Measurements from ENCODE around the gene STAC3.

Gene STAC3

DNA sequence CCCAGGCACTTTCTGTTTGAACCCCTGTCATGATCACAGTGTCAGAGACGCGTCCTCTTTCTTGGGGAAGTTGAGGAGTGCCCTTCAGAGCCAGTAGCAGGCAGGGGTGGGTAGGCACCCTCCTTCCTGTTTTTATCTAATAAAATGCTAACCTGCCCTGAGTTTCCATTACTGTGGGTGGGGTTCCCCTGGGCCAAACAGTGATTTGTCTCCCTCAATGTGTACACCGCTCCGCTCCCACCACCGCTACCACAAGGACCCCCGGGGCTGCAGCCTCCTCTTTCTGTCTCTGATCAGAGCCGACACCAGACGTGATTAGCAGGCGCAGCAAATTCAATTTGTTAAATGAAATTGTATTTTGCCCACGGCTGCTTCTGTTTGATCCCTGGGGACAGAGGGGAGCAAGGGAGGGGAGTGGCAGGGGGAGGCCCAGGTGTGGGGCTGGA lies 16.4 kb downstream of the STAC3 start:
- H3K27ac ChIP-seq (ENCODE audit: low read depth, low read length), result no peak overlapping the region
- H3K9me3 ChIP-seq (ENCODE audit: control insufficient read depth, insufficient read depth, low read depth, low read length), result no peaks in the 10 kb centered on the region
- H3K27me3 ChIP-seq (ENCODE audit: control insufficient read depth, insufficient read depth, low read length), result peaks cover 55% of the 10 kb centered on the region
- peaks cover 38% of the 10 kb centered on the region for H3K4me1 ChIP-seq (ENCODE audit: control insufficient read depth, insufficient read depth, low read length)
- H3K9ac ChIP-seq (ENCODE audit: low read length), result no peak overlapping the region
- no peak overlapping the region for H3K4me3 ChIP-seq (ENCODE audit: low read depth, low read length)
- H3K36me3 ChIP-seq (ENCODE audit: control insufficient read depth, insufficient read depth, low read length), result peaks cover 42% of the 10 kb centered on the region

DNA sequence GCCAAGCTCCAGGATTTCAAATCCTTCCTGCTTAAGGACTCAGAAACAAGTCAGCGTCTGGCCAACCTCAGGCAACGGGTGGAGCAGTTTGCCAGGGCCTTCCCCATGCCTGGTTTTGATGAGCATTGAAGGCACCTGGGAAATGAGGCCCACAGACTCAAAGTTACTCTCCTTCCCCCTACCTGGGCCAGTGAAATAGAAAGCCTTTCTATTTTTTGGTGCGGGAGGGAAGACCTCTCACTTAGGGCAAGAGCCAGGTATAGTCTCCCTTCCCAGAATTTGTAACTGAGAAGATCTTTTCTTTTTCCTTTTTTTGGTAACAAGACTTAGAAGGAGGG lies 16.8 kb downstream of the STAC3 start:
- peaks cover 42% of the 10 kb centered on the region for H3K36me3 ChIP-seq (ENCODE audit: control insufficient read depth, insufficient read depth, low read length)
- peaks cover 36% of the 10 kb centered on the region for H3K4me1 ChIP-seq (ENCODE audit: control insufficient read depth, insufficient read depth, low read length)
- H3K27me3 ChIP-seq (ENCODE audit: control insufficient read depth, insufficient read depth, low read length), result peaks cover 51% of the 10 kb centered on the region
- H3K9me3 ChIP-seq (ENCODE audit: control insufficient read depth, insufficient read depth, low read depth, low read length), result no peaks in the 10 kb centered on the region
- no peak overlapping the region for H3K27ac ChIP-seq (ENCODE audit: low read depth, low read length)
- H3K4me3 ChIP-seq (ENCODE audit: low read depth, low read length), result no peak overlapping the region
- no peak overlapping the region for H3K9ac ChIP-seq (ENCODE audit: low read length)

DNA sequence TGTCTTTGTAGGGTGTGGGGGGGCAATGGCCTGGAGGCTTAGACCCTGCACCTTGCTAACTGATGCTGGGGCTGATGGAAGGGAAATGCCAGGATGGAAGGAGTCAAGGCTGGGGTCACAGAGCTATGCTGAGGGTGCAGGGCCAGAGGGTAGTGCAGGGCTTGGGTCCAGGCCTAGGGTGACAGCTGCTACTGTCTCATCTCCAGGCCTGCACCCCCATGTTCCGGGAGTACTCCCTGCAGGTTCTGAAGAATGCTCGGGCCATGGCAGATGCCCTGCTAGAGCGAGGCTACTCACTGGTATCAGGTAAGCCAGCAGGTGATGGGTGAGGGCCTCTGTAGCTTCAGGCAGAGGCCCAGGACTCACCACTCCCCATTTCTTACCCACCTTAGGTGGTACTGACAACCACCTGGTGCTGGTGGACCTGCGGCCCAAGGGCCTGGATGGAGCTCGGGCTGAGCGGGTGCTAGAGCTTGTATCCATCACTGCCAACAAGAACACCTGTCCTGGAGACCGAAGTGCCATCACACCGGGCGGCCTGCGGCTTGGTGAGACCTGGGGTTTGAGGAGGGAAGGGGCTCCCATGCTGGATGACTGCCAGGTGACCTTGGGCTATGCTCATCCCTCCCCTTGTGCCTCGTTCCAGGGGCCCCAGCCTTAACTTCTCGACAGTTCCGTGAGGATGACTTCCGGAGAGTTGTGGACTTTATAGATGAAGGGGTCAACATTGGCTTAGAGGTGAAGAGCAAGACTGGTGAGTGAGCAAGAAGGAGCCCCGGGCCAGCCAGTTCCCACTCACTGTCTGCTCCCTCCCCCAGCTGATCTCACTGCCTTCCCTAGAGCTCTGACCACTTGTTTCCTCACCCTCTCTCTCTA lies 17.4 kb downstream of the STAC3 start:
- Histone ChIP-seq H3K4me3 (ENCODE audit: low read depth, low read length) (no peak overlapping the region), H3K4me1 (ENCODE audit: control insufficient read depth, insufficient read depth, low read length) (peaks cover 40% of the 10 kb centered on the region), H3K36me3 (ENCODE audit: control insufficient read depth, insufficient read depth, low read length) (peaks cover 42% of the 10 kb centered on the region), H3K27ac (ENCODE audit: low read depth, low read length) (no peak overlapping the region), H3K9me3 (ENCODE audit: control insufficient read depth, insufficient read depth, low read depth, low read length) (no peaks in the 10 kb centered on the region), H3K27me3 (ENCODE audit: control insufficient read depth, insufficient read depth, low read length) (peaks cover 49% of the 10 kb centered on the region), H3K9ac (ENCODE audit: low read length) (no peak overlapping the region)

DNA sequence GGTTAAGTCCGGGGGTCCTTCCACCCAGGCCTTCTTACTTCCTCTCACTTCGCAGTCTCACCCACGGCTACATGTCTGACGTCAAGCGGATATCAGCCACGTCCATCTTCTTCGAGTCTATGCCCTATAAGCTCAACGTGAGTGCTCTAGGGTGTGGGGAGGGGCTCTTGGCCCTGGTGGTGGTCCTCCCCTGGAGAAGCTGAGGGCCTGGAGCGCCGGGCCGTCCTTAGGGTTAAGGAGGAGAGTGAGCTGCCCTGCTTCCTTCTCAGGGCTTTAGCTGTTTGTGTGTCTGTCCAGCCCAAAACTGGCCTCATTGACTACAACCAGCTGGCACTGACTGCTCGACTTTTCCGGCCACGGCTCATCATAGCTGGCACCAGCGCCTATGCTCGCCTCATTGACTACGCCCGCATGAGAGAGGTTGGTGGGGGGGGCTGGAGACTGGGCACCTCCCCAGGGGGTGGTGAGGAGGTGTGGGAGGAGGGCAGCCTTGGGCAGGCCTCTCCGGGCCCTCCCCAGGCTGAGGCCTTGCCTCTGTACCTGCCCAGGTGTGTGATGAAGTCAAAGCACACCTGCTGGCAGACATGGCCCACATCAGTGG lies 18.7 kb downstream of the STAC3 start:
- H3K4me3 ChIP-seq (ENCODE audit: low read depth, low read length), result no peak overlapping the region
- H3K27ac ChIP-seq (ENCODE audit: low read depth, low read length), result no peak overlapping the region
- peaks cover 38% of the 10 kb centered on the region for H3K4me1 ChIP-seq (ENCODE audit: control insufficient read depth, insufficient read depth, low read length)
- H3K9me3 ChIP-seq (ENCODE audit: control insufficient read depth, insufficient read depth, low read depth, low read length), result no peaks in the 10 kb centered on the region
- peaks cover 42% of the 10 kb centered on the region for H3K36me3 ChIP-seq (ENCODE audit: control insufficient read depth, insufficient read depth, low read length)
- no peak overlapping the region for H3K9ac ChIP-seq (ENCODE audit: low read length)
- peaks cover 43% of the 10 kb centered on the region for H3K27me3 ChIP-seq (ENCODE audit: control insufficient read depth, insufficient read depth, low read length)

DNA sequence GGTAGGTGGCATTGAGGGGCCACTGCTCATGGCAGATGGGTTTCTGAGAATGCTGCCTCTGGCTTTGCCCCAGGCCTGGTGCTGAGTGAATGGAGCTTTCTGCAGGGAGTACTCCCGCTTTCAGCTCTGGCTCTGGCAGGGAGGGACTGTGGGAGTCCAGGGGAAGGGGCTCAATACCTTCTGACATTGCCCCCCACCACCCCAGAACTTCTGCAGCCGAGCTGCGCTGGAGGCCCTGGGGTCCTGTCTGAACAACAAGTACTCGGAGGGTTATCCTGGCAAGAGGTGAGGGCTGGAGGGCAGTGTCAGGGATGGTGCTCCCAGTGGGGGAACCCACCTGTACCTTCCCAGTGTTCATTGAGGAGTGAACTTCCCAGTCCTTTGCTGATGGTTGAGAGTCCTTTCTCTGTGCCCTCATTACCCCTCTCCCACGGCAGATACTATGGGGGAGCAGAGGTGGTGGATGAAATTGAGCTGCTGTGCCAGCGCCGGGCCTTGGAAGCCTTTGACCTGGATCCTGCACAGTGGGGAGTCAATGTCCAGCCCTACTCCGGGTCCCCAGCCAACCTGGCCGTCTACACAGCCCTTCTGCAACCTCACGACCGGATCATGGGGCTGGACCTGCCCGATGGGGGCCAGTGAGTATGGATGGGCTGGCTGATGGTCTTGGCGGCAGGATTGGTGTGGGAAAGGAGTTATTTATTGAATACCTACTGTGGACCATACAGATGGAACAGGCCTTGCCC lies 19.5 kb downstream of the STAC3 start:
- Histone ChIP-seq H3K27ac (ENCODE audit: low read depth, low read length) (no peak overlapping the region), H3K9me3 (ENCODE audit: control insufficient read depth, insufficient read depth, low read depth, low read length) (no peaks in the 10 kb centered on the region), H3K4me3 (ENCODE audit: low read depth, low read length) (peak overlapping the region; percentile 81), H3K36me3 (ENCODE audit: control insufficient read depth, insufficient read depth, low read length) (peaks cover 42% of the 10 kb centered on the region), H3K4me1 (ENCODE audit: control insufficient read depth, insufficient read depth, low read length) (peaks cover 37% of the 10 kb centered on the region), H3K9ac (ENCODE audit: low read length) (peak overlapping the region; percentile 97), H3K27me3 (ENCODE audit: control insufficient read depth, insufficient read depth, low read length) (peaks cover 41% of the 10 kb centered on the region)

DNA sequence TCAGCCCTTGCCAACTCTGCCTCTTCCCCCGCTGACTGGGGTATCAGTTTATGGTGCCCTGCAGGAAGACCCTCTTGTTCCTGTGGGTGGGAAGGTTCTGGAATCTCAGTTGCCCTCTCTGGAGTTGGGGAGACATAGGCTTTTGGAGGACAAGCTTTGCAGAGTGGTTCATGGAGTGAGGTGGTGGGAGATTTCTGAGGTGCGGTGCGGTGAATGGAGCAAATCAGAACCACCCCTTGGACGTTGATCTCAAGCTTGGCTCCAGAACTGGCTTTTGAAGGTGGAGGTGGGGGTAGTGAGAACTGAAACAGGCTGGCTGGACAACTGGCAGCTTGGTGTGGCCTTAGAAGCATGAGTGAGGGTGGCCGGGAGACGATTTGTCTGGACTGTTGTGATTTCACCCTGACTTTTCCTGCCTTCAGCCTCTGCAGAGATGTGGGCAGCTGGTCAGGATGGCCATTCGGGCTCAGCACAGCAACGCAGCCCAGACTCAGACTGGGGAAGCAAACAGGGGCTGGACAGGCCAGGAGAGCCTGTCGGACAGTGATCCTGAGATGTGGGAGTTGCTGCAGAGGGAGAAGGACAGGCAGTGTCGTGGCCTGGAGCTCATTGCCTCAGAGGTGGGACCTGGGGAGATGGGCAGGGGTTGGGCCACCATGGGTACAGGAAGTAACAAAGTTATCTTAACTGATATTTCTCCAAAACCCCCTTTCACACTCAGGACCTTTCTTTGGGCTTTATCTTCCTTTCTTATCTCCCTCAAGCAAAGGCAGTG lies 20.4 kb downstream of the STAC3 start:
- Histone ChIP-seq H3K4me1 (ENCODE audit: control insufficient read depth, insufficient read depth, low read length) (peaks cover 38% of the 10 kb centered on the region), H3K36me3 (ENCODE audit: control insufficient read depth, insufficient read depth, low read length) (peaks cover 42% of the 10 kb centered on the region), H3K9me3 (ENCODE audit: control insufficient read depth, insufficient read depth, low read depth, low read length) (no peaks in the 10 kb centered on the region), H3K9ac (ENCODE audit: low read length) (peak overlapping the region; percentile 97), H3K27me3 (ENCODE audit: control insufficient read depth, insufficient read depth, low read length) (peaks cover 41% of the 10 kb centered on the region), H3K27ac (ENCODE audit: low read depth, low read length) (peak overlapping the region; percentile 96), H3K4me3 (ENCODE audit: low read depth, low read length) (peak overlapping the region; percentile 81)

DNA sequence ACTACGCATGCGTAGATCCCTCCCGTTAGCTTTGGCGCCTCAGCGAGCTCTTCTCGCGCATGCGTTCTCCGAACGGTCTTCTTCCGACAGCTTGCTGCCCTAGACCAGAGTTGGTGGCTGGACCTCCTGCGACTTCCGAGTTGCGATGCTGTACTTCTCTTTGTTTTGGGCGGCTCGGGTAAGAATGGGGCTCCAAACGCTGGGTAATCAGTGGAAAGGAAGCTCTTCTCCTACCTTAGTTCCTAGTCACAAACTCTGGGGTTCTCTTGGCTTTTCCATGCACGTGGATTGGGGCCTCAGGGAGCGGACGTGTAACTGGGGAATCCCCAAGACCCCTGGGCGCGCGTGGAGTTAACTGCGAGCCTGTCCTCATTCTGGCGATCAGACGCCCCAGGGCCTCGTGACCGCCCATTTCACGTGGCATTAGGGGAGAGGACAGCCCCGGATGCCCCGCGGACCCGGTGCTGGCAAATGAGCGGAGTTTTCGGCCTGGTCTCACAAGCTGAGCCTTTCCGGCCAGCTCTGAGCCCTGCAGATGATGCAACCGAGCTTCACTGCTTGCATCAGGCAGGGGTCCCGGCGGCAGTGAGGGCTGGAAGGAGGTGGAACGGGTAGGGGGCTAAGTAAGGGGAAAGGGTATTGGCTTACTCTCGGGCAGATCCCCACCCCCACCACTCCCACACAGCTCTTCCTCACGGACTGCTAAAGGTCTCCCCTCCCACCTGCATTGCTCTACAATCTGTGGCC lies 21.2 kb downstream of the STAC3 start, which contains the start of gene SHMT2:
Gene SHMT2 (plus strand): TSS at position 78 of the 747 bp plus-strand sequence. CDS start 68 bp downstream, at position 146.
- peaks cover 41% of the 10 kb centered on the region for H3K27me3 ChIP-seq (ENCODE audit: control insufficient read depth, insufficient read depth, low read length)
- H3K4me3 ChIP-seq (ENCODE audit: low read depth, low read length), result peak within 1 kb of the TSS; percentile 81
- H3K27ac ChIP-seq (ENCODE audit: low read depth, low read length), result peak within 1 kb of the TSS; percentile 96
- H3K9me3 ChIP-seq (ENCODE audit: control insufficient read depth, insufficient read depth, low read depth, low read length), result no peaks in the 10 kb centered on the region
- peaks cover 35% of the 10 kb centered on the region for H3K4me1 ChIP-seq (ENCODE audit: control insufficient read depth, insufficient read depth, low read length)
- peaks cover 42% of the 10 kb centered on the region for H3K36me3 ChIP-seq (ENCODE audit: control insufficient read depth, insufficient read depth, low read length)
- peak within 1 kb of the TSS; percentile 97 for H3K9ac ChIP-seq (ENCODE audit: low read length)

DNA sequence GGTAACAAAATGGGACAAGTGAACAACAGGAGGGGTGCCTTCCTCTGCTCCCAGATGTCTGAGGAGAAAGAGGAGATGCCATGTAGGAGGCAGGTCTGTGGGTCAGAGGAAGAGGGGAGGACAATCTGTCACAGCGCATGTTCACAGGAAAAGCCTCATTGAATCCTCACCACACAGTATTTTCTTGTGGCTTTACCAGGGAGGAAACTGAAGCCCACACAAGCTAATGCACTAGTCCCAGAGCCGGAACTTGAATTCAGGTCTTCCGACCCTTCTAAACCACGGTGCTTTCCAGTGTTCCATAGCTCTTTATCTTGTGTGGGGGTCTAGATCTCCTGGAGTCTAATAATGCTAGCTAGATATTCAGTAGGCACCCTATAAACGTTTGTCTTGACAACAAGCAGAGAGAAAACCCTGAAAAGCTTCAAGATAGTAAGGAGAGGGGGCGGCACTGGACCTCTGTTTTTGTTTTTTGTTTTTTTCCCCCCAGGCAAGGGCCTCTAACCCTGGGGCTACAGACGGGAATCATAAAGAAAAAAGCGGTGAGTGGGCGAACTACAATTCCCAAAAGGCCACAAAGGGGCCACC lies 21.8 kb downstream of the STAC3 start:
- H3K27ac ChIP-seq (ENCODE audit: low read depth, low read length), result no peak overlapping the region
- H3K9me3 ChIP-seq (ENCODE audit: control insufficient read depth, insufficient read depth, low read depth, low read length), result no peaks in the 10 kb centered on the region
- peaks cover 42% of the 10 kb centered on the region for H3K27me3 ChIP-seq (ENCODE audit: control insufficient read depth, insufficient read depth, low read length)
- H3K36me3 ChIP-seq (ENCODE audit: control insufficient read depth, insufficient read depth, low read length), result peaks cover 36% of the 10 kb centered on the region
- peak overlapping the region; percentile 97 for H3K9ac ChIP-seq (ENCODE audit: low read length)
- H3K4me3 ChIP-seq (ENCODE audit: low read depth, low read length), result peak overlapping the region; percentile 81
- peaks cover 35% of the 10 kb centered on the region for H3K4me1 ChIP-seq (ENCODE audit: control insufficient read depth, insufficient read depth, low read length)

DNA sequence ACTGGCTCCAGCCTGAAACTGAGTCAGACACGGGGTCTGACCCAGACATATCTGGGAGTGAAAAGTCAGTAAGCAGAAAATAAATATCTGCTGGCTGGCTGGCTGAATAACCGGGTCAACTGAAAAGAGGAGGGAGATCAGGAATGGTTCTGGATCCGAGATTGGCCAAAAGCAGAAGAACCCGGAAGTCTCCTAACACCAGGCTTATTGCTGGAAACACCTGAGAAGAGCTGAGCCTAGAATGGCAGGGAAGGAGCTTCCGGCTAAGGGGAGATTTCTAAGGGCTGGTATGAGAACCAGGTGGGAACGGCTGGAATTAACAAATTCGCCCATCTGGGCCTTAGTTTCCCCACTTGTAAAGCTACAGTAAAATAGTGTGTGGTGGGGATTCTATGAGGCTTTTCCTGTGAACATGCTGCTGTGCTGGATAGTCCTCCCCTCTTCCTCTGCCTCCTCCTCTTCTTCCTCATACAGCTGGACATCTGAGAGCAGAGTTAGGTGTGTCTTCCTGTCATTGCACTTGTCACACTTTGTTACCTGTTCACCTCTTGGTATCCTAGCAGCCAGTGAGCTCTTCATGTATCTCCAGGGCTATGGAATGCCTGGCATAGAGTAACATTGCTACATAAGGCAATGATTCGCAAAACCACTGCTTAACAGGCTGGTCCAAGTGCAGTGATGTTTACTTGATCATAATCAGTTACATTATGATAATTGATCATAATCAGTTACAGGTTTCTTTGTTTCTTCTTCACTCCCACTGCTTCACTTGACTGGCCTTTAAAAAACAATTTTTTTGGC lies 23.5 kb downstream of the STAC3 start:
- Histone ChIP-seq H3K9ac (ENCODE audit: low read length) (no peak overlapping the region), H3K9me3 (ENCODE audit: control insufficient read depth, insufficient read depth, low read depth, low read length) (no peaks in the 10 kb centered on the region), H3K36me3 (ENCODE audit: control insufficient read depth, insufficient read depth, low read length) (peaks cover 19% of the 10 kb centered on the region), H3K4me1 (ENCODE audit: control insufficient read depth, insufficient read depth, low read length) (peaks cover 36% of the 10 kb centered on the region), H3K27ac (ENCODE audit: low read depth, low read length) (no peak overlapping the region), H3K4me3 (ENCODE audit: low read depth, low read length) (peak overlapping the region; percentile 66), H3K27me3 (ENCODE audit: control insufficient read depth, insufficient read depth, low read length) (peaks cover 55% of the 10 kb centered on the region)

Measured in HUES6 (cell line).